ENCODE data around the gene NTMT2.
"Not testable (repeated sequence)": the region's sequence is repeated elsewhere in the genome, so short reads cannot be mapped to it uniquely, and the experiment has no call there.

NTMT2 gene

GRCh38 chr1:170162459-170163246 lies 16.9 kb downstream of the NTMT2 start:
- no peak for DNase-seq

DNA sequence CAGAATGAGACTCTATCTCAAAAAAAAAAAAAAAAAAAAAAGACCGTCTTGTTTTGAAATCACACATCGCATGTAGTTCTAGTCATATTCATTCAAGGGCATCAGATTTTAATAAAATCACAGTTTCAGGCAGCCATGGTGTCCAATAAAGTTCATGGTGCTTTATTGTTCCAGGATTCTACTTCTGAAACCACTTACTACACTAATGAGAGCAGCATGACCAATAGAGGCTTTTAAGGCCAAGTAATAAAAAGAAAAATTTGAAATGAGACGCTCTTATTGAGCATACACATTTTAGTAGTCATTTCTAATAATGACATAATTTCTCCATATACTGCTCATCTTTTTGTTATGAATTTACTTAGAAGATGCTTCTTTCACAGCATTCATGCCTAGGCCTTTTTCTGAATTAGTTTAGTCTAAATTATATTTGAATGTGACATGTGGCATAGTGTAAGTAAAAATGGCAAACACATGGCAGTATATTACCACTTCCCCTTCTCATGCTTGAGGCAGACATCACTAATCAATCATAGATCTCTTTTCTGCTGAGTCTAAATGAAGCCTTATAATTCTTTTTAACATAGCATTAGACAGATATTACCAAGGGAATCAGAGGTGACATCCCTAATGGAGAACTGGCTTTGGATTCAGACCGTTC lies 18.5 kb downstream of the NTMT2 start:
- DNase-seq = no peak

DNA sequence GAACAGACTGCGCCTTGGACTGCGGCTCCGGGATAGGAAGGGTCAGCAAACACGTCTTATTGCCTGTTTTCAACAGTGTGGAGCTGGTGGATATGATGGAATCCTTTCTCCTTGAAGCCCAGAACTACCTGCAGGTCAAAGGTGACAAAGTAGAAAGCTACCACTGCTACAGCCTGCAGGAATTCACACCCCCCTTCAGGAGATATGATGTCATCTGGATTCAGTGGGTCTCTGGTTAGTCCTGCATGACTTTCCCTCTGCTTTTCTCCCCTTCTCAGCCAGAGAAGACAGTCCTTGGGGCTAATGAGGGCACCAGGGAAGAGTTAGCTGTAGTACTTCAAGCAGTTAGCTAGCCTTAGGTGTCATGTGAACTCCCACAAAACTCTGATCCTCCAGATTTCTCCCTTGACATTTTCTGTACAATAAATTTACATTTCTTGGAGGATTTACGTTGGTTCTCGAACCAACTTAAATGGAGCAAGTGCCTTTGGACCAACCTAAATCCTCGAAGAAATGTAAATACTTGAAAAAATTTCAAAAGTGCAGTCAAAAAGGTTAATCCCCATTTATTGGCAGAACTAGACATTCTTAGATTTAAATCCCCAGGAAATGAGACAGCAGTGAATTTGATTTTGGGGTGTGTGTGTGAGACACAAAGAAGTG lies 20.9 kb downstream of the NTMT2 start:
- DNase-seq = no peak

- no peak for DNase-seq
Observed at GRCh38 chr1:170168265-170168664, 22.5 kb downstream of the NTMT2 start.

- not testable (repeated sequence) for DNase-seq
Observed at GRCh38 chr1:170170513-170170912, 24.8 kb downstream of the NTMT2 start.

- no peak for DNase-seq
Observed at GRCh38 chr1:170174395-170174794, 28.6 kb downstream of the NTMT2 start.

DNA sequence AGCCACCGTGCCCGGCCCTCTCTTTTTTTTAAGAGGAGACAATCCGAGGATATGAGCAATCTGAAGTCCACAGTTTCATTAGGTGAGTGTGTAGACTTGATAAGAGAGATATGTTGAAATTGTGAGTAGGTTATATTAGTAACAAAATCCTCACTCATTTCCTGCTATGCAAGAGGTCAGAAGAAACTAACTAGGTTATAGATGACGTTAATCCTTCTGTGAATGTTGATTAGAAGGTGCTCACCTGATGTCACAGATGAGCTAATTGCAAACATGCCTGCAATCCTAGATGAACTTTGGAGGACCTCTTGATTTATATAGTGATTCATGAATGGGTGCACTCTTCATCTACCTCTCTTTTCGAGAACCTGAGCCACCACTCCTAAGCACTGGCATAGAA lies 29.3 kb downstream of the NTMT2 start:
- DNase-seq = no peak

GRCh38 chr1:170175484-170175883 lies 29.7 kb downstream of the NTMT2 start:
- no peak for DNase-seq

- DNase-seq = no peak
Observed at GRCh38 chr1:170176772-170177171, 31.0 kb downstream of the NTMT2 start.

DNA sequence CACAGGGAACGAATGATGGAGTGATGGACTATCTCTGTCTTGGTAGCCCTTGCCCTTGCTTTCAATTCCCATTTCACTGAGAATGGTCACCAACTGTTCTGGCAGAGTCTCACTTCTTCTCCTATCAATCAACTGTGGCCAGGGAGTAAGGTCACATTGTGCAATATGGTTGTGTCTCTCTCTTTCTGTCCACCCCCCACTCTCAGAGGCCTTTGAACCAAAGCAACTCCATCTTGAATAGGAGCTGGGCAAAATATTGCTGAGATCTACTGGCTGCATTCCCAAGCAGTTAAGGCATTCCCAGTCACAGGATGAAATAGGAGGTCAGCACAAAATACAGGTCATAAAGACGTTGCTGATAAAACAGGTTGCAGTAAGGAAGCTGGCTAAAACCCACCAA lies 36.7 kb downstream of the NTMT2 start:
- no peak for DNase-seq

DNA sequence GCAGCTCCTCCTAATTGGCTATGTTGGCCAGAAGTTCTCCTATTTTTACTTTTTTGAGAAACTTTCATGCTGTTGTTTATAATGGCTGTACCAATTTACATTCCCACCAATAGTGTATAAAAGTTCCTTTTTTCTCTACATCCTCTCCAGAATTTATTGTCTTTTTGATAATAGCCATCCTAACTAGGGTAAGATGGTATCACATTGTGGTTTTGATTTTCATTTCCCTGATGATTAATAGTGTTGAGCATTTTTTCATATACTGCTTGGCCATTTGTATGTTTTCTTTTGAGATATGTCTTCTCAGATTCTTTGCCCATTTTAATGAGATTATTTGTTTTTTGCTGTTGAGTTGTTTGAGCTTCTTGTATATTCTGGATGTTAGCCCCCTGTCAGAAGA lies 46.8 kb downstream of the NTMT2 start:
- DNase-seq = no peak

DNA sequence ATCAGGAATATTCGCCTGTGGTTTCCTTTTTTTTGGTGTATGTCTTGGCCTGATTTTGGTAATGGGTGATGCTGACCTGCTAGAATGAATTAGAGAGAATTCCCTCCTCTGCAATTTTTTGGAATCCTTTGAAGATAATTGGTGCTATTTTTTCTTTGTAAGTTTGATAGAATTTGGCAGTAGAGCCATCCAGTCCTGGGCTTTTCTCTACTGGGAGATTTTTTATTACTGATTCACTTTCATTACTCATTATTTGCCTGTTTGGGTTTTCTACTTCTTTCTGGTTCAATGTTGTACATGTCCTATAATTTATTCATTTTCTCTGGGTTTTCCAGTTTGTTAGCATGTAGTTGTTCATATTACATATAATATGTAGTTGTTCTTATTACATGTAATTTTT lies 48.7 kb downstream of the NTMT2 start:
- DNase-seq = no peak

DNA sequence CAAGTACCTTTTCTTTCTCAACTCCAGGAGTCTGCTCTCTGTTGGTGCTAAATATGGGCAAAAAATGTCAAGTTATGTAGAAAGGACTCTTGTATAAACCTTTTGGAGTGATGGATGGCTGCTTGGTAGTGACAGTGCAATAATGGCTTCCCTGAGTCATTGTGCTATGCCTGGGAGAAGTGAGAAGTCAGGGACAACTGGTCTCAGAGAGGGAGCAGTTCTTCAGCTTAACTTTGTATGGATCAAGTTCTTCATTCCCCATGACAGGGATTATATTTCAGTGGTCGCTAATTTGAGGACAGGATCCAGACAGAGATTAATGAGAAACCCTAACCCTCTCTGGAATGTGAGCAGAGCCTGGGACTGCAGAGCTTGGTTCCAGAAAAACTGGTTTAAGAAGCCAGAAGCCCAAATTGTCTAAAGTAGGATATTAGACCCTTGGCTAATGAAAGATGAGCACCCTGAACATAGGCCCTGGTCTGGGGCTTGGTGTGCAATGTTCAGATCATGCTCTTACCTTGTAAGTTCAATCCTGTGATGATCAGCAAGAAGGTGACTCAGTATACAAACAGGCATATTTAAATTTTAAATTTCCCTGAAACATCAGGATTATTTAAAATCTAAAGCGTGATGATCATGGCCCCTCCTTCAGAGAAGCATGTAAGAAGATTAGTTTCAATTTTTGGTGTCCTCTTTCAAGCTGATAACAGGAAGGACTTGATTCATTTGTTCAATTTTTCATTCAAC lies 50.9 kb downstream of the NTMT2 start:
- DNase-seq = no peak

DNA sequence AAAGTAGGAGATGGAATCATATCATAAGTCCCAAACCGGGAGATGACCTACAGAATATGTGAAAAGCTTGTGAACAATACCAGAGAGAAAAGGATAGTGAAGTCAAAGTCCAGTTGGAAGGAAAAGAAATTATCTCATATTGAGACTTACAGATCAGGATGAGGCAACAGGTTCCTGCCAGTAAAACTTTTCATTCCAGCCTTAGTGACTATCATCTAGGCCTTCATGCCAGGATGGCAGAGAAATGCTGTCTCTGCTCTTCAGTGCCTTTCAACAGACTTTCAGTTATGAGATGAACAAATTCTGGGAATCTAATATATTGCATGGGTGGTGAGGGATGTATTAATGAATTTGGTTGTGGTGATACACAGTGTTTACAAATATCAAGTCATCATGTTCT lies 52.3 kb downstream of the NTMT2 start:
- DNase-seq = no peak

DNA sequence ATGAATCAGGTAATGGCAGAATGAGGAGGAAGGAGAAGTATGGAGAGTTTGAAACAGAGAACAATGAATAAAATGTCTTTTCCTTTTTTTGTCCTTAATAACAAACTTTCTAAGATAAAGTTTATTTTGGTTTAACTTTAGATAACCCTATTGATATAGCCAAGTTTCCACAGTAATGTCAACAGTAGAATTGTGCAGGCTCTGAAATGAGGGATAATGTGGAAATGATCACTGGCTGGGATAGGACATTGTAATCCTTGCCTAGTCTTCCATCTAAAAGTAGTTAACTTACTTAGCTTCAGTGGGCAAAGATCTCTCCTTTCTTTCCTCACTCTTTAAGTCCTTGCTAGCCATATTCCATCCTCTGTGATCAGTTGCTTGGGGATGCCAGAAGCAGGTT lies 52.8 kb downstream of the NTMT2 start:
- DNase-seq = no peak

- DNase-seq = no peak
Observed at GRCh38 chr1:170200161-170200560, 54.4 kb downstream of the NTMT2 start.

GRCh38 chr1:170200621-170201397 lies 55.0 kb downstream of the NTMT2 start:
- DNase-seq = no peak

DNA sequence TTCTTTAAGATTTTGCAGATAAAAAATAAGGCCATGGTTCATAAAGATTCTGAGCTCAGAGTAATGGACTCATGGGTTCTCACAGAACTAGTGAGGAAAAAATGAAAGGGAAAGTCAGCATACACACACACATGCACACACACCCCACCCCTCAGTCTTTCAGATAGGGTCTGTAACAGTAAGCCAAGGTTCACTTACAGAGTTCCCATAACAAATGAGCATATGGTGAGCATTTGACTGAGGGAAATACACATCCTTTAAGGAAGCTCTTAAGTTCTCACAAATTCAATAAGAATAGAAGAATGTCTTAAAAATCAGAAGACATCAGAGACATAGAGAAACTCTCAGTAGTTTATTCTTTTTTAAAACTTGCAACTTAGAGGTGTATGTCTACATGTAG lies 57.9 kb downstream of the NTMT2 start:
- DNase-seq = no peak

DNA sequence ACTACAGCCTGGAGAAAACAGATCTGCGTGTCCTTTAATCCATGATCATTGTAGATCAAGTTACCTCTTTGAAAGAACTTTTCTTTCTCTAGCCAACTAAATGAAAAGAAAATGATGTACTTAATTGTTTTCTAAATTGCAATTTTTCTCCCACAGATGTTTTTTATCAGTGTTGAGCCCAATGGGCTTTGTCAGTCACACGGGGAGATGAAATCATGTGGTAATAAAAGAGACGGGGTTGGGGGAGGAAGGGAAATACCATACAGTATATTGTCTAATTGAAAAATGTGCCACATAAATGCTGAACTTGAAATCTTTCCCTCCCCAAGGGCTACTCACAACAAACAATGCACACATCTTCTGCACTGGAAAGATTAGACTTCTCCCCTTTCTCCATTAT lies 58.4 kb downstream of the NTMT2 start:
- no peak for DNase-seq

- no peak for DNase-seq
Observed at GRCh38 chr1:170205301-170205700, 59.5 kb downstream of the NTMT2 start.

GRCh38 chr1:170209125-170209524 lies 63.4 kb downstream of the NTMT2 start:
- DNase-seq = no peak

DNA sequence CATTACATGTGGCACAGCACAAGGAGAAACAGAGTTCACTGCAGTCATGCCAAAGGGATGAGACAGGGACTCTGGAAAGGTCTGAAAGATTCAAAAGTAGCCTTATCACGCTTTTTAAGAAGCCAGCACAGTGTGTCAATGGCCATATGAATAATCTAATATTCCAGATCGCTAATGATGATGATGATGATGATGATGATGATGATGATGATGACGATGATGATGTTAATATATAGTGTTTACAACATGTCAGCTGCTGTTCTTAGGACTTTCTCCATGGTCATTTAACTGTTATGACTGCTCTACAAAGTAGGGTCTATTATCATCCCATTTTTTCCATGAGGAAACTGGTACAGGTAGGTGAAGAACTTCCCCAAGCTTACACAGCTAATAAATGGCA lies 64.4 kb downstream of the NTMT2 start:
- DNase-seq = no peak

- no peak for DNase-seq
Observed at GRCh38 chr1:170213596-170213995, 67.8 kb downstream of the NTMT2 start.
